ENCODE measurements around the gene AGMO. TPM values are rescaled to one million over a fixed set of nuclear protein-coding genes. Genes with fewer than 3 reads are reported as not detected.

AGMO gene
- total and polyA plus RNA-seq, 2 experiments from 2014 or later = 0.42 to 0.55 TPM

- ATAC-seq (no peak), DNase-seq (ENCODE audit: low spot score) (no peak)
- H3K36me3 Mint-ChIP-seq (ENCODE audit: low read depth) = peaks cover 9% of the 10 kb centered on the region; the same call in 2 of the 3 replicates
- Histone ChIP-seq H3K4me3 (no peak overlapping the region), H3F3A (replicated peaks; ENCODE audit: low read depth) (no peaks in the 10 kb centered on the region), H3K4me1 (ENCODE audit: insufficient read depth) (no peaks in the 10 kb centered on the region), H3K27me3 (ENCODE audit: insufficient read depth) (no peaks in the 10 kb centered on the region), H3K27ac (ENCODE audit: low read depth) (no peak overlapping the region), H3K9me2 (ENCODE audit: insufficient read depth) (no peaks in the 10 kb centered on the region), H3K79me2 (replicated peaks; ENCODE audit: insufficient read depth) (no peaks in the 10 kb centered on the region), H3K36me3 (ENCODE audit: insufficient read depth) (no peaks in the 10 kb centered on the region; the same call in 1 of the 2 replicates), H4K20me1 (replicated peaks; ENCODE audit: insufficient read depth) (no peaks in the 10 kb centered on the region), H2AFZ (no peak overlapping the region), H3K4me2 (no peak overlapping the region)
- no peak overlapping the region for H3K27ac Mint-ChIP-seq
- no peaks in the 10 kb centered on the region for H3K27me3 Mint-ChIP-seq (ENCODE audit: insufficient read depth, low read depth, poor library complexity)
- no peak overlapping the region for H3K4me3 Mint-ChIP-seq
- TF ChIP-seq EZH2phosphoT487 (IDR thresholded peaks at IDR 0.05; ENCODE audit: unreplicated experiment) = no peak
- TF ChIP-seq NANOG (IDR thresholded peaks at IDR 0.05; ENCODE audit: borderline replicate concordance) = no peak
- no peak for TF ChIP-seq CTCF (conservative IDR thresholded peaks at IDR 0.05; ENCODE audit: low read depth in 2 of 2)
- no peaks in the 10 kb centered on the region for H3K4me1 Mint-ChIP-seq
- H3K9me3 Mint-ChIP-seq = peaks cover 20% of the 10 kb centered on the region
These were observed 19.0 kb upstream of the AGMO start for GRCh38 chr7:15580604-15581351.

- H3K4me1 ChIP-seq (ENCODE audit: insufficient read depth) = no peaks in the 10 kb centered on the region
- no peak for ATAC-seq
- TF ChIP-seq NANOG (IDR thresholded peaks at IDR 0.05; ENCODE audit: borderline replicate concordance) (no peak), CREB1 (CRISPR knock-in tag; IDR thresholded peaks at IDR 0.05; ENCODE audit: low read depth) (no peak), JUNB (IDR thresholded peaks at IDR 0.05; ENCODE audit: unreplicated experiment) (no peak), ZNF462 (CRISPR knock-in tag; IDR thresholded peaks at IDR 0.05) (no peak), EZH2 (IDR thresholded peaks at IDR 0.05; ENCODE audit: low read depth, unreplicated experiment) (no peak), EZH2phosphoT487 (IDR thresholded peaks at IDR 0.05; ENCODE audit: unreplicated experiment) (no peak), POLR2AphosphoS5 (IDR thresholded peaks at IDR 0.05; ENCODE audit: low read depth) (no peak)
- TF ChIP-seq, protein P1, sequence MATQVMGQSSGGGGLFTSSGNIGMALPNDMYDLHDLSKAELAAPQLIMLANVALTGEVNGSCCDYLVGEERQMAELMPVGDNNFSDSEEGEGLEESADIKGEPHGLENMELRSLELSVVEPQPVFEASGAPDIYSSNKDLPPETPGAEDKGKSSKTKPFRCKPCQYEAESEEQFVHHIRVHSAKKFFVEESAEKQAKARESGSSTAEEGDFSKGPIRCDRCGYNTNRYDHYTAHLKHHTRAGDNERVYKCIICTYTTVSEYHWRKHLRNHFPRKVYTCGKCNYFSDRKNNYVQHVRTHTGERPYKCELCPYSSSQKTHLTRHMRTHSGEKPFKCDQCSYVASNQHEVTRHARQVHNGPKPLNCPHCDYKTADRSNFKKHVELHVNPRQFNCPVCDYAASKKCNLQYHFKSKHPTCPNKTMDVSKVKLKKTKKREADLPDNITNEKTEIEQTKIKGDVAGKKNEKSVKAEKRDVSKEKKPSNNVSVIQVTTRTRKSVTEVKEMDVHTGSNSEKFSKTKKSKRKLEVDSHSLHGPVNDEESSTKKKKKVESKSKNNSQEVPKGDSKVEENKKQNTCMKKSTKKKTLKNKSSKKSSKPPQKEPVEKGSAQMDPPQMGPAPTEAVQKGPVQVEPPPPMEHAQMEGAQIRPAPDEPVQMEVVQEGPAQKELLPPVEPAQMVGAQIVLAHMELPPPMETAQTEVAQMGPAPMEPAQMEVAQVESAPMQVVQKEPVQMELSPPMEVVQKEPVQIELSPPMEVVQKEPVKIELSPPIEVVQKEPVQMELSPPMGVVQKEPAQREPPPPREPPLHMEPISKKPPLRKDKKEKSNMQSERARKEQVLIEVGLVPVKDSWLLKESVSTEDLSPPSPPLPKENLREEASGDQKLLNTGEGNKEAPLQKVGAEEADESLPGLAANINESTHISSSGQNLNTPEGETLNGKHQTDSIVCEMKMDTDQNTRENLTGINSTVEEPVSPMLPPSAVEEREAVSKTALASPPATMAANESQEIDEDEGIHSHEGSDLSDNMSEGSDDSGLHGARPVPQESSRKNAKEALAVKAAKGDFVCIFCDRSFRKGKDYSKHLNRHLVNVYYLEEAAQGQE (IDR thresholded peaks at IDR 0.05; ENCODE audit: unreplicated experiment) = no peak
These were observed 15.8 kb upstream of the AGMO start for GRCh38 chr7:15577600-15577999.

More at GRCh38 chr7:15577600-15577999, 15.8 kb upstream of the AGMO start:
- H2AFZ ChIP-seq = no peak overlapping the region
- no peaks in the 10 kb centered on the region for H3K9me2 ChIP-seq (ENCODE audit: insufficient read depth)
- H3K27ac ChIP-seq (ENCODE audit: low read depth) = no peak overlapping the region
- H3K79me2 ChIP-seq (replicated peaks; ENCODE audit: insufficient read depth) = no peaks in the 10 kb centered on the region
- Mint-ChIP-seq H3K27ac (no peak overlapping the region), H3K4me3 (no peak overlapping the region), H3K36me3 (ENCODE audit: low read depth) (no peaks in the 10 kb centered on the region), H3K9me3 (no peaks in the 10 kb centered on the region), H3K4me1 (no peaks in the 10 kb centered on the region), H3K27me3 (ENCODE audit: insufficient read depth, low read depth, poor library complexity) (peaks cover 1% of the 10 kb centered on the region)
- no peaks in the 10 kb centered on the region for H3K27me3 ChIP-seq (ENCODE audit: insufficient read depth)
- no peak overlapping the region for H3K4me3 ChIP-seq
- no peaks in the 10 kb centered on the region for H3K36me3 ChIP-seq (ENCODE audit: insufficient read depth)
- H3F3A ChIP-seq (replicated peaks; ENCODE audit: low read depth) = no peaks in the 10 kb centered on the region
- DNase-seq (ENCODE audit: low spot score) = no peak
- H3K4me2 ChIP-seq = no peak overlapping the region
- no peaks in the 10 kb centered on the region for H4K20me1 ChIP-seq (replicated peaks; ENCODE audit: insufficient read depth)
